ENCODE results near the gene SYDE1. TPM values are rescaled to one million over a fixed set of nuclear protein-coding genes. Genes with fewer than 3 reads are reported as not detected.
A peak's percentile ranks its signal among the peaks of the same experiment; 100 is the strongest.

The SYDE1 gene
- total RNA-seq, 3 donors from 2014 or later (not counting 1 experiment from before 2014, with no cell fraction given) = not detected

DNA sequence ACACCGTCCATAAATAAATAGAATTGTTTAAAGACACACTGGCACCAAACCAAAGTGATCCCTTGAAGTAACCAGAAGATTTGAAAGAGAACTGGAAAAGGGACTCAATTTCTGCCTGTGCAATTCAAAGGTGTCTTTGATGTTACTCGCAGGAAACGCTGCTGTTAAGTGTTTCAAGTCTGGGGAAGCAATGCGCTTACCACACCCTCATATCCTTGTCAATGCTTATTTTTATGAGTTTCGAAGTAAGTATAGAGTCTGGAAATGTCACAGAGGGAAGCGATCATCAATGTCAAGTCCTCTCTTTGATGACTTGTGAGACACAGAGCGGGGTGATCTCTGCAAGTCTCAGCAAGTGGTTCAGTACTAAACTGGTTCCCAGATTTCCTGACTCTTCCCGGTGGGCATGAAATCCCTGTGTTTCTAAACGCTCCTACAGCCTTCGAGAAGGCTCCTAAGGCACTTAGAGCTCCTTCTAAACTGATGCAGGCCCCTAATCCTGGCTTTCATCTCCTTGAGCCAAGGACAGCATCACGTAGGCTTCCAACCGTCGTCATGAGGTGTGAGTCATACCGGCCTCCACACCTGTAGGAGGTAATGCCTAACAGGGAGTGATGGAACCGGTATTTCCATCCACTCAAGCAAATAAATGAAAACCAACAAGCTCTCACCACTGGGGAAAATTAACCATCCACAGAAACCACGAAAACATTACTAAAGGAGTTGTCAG lies 22.8 kb downstream of the SYDE1 start:
- H3K27ac ChIP-seq (ENCODE audit: low read length) = no peak overlapping the region
- WGBS (ENCODE audit: insufficient coverage) = 79% methylated on average over 13 of the region's 16 CpGs
- ATAC-seq = no peak

GRCh38 chr19:15136234-15136954 lies 29.2 kb downstream of the SYDE1 start:
- H3K9me3 ChIP-seq (ENCODE audit: control insufficient read depth, insufficient read depth, low read length) = peaks cover 4% of the 10 kb centered on the region
- H3K27ac ChIP-seq (ENCODE audit: low read length) = no peak overlapping the region
- intact Hi-C loops (cut with micrococcal nuclease) = no loop called here
- WGBS (ENCODE audit: insufficient coverage) = 79% methylated on average over 2 of the region's 2 CpGs
- no peak for TF ChIP-seq CTCF (IDR thresholded peaks at IDR 0.05)
- no peaks in the 10 kb centered on the region for H3K36me3 ChIP-seq (ENCODE audit: control insufficient read depth, insufficient read depth, low read length)
- Mint-ChIP-seq H3K4me1 (no peaks in the 10 kb centered on the region), H3K27me3 (ENCODE audit: low read depth in 2 of 2) (peaks cover 10 to 18% of the 10 kb centered on the region in 2 donors), H3K36me3 (peaks cover 7% of the 10 kb centered on the region), H3K9me3 (peaks cover 0 to 3% of the 10 kb centered on the region in 2 donors), H3K4me3 (no peak overlapping the region), H3K27ac (no peak overlapping the region)
- no peaks in the 10 kb centered on the region for H3K4me1 ChIP-seq (ENCODE audit: control insufficient read depth, insufficient read depth, low read length)
- H3K4me3 ChIP-seq (ENCODE audit: low read length) = no peak overlapping the region
- DNase-seq (no peak), ATAC-seq (no peak)
- H3K27me3 ChIP-seq (ENCODE audit: control insufficient read depth, insufficient read depth, low read length) = peaks cover 3% of the 10 kb centered on the region

More for the DNA sequence above, 22.8 kb downstream of the SYDE1 start:
- peaks cover 3% of the 10 kb centered on the region for H3K27me3 ChIP-seq (ENCODE audit: control insufficient read depth, insufficient read depth, low read length)
- H3K4me3 ChIP-seq (ENCODE audit: low read length) = no peak overlapping the region
- Mint-ChIP-seq H3K36me3 (no peaks in the 10 kb centered on the region), H3K27me3 (ENCODE audit: low read depth in 2 of 2) (peaks cover 4 to 15% of the 10 kb centered on the region in 2 donors), H3K4me1 (peaks cover 8 to 10% of the 10 kb centered on the region in 2 donors), H3K9me3 (no peaks in the 10 kb centered on the region), H3K4me3 (no peak overlapping the region), H3K27ac (no peak overlapping the region)
- intact Hi-C loops (cut with micrococcal nuclease) = no loop called here
- H3K4me1 ChIP-seq (ENCODE audit: control insufficient read depth, insufficient read depth, low read length) = peaks cover 4% of the 10 kb centered on the region
- H3K36me3 ChIP-seq (ENCODE audit: control insufficient read depth, insufficient read depth, low read length) = no peaks in the 10 kb centered on the region
- peak in 1 of 2 donors; percentile 68 for DNase-seq
- TF ChIP-seq CTCF (IDR thresholded peaks at IDR 0.05) = no peak
- no peaks in the 10 kb centered on the region for H3K9me3 ChIP-seq (ENCODE audit: control insufficient read depth, insufficient read depth, low read length)

- intact Hi-C loops (cut with micrococcal nuclease) = no loop called here
- H3K9me3 Mint-ChIP-seq = peaks cover 0 to 3% of the 10 kb centered on the region in 2 donors
- Histone ChIP-seq H3K9me3 (ENCODE audit: control insufficient read depth, insufficient read depth, low read length) (peaks cover 4% of the 10 kb centered on the region), H3K27ac (ENCODE audit: low read length) (no peak overlapping the region), H3K4me3 (ENCODE audit: low read length) (no peak overlapping the region), H3K36me3 (ENCODE audit: control insufficient read depth, insufficient read depth, low read length) (no peaks in the 10 kb centered on the region), H3K4me1 (ENCODE audit: control insufficient read depth, insufficient read depth, low read length) (no peaks in the 10 kb centered on the region), H3K27me3 (ENCODE audit: control insufficient read depth, insufficient read depth, low read length) (peaks cover 5% of the 10 kb centered on the region)
- H3K27me3 Mint-ChIP-seq (ENCODE audit: low read depth in 2 of 2) = peaks cover 14 to 17% of the 10 kb centered on the region in 2 donors
- DNase-seq = no peak
- no peak overlapping the region for H3K4me3 Mint-ChIP-seq
- no peak for ATAC-seq
- TF ChIP-seq CTCF (IDR thresholded peaks at IDR 0.05) = no peak
- H3K36me3 Mint-ChIP-seq = peaks cover 7% of the 10 kb centered on the region
- no peaks in the 10 kb centered on the region for H3K4me1 Mint-ChIP-seq
- no peak overlapping the region for H3K27ac Mint-ChIP-seq
These were observed 30.6 kb downstream of the SYDE1 start for GRCh38 chr19:15137777-15138176.

Measured in natural killer cell (primary cell).